Thoracic aorta (tissue), 2 donors: ENCODE measurements around the gene DCHS2. TPM values are rescaled to one million over a fixed set of nuclear protein-coding genes. Genes with fewer than 3 reads are reported as not detected.

Experiments
- ATAC-seq: fragments of 150-250 bp; one replicate; pipeline ENCODE4 v1.8.0; 2017; ENCODE audit warnings: low read depth; ENCODE audit not compliant: insufficient number of reproducible peaks, low FRiP score
- DNase-seq: peaks from one replicate; pipeline ENCODE4 v3.0.0-alpha.2; 2020; ENCODE audit warnings: low spot score
- H3K27ac ChIP-seq, 2 donors: fragments of 200-600 bp; sonication (generic); 1 replicate in 1 of 2; 2 replicates in 1 of 2; pipeline ENCODE4 v1.5.1; 2016; ENCODE audit warnings: mild to moderate bottlenecking in 2 of 2, moderate library complexity in 2 of 2
- H3K27me3 ChIP-seq: fragments of 200-600 bp; sonication (generic); replicated peaks from 2 replicates; pipeline ENCODE4 v1.6.0; 2016; ENCODE audit warnings: mild to moderate bottlenecking; ENCODE audit not compliant: insufficient read depth
- H3K36me3 ChIP-seq: fragments of 200-600 bp; sonication (generic); one replicate; pipeline ENCODE4 v1.5.1; 2016
- H3K4me1 ChIP-seq, 2 donors: fragments of 200-600 bp; sonication (generic); 1 replicate in 1 of 2; 2 replicates in 1 of 2; pipeline versions ENCODE4 v1.5.1 to v1.6.0; 2016; ENCODE audit warnings: low read depth in 2 of 2, mild to moderate bottlenecking in 1 of 2; ENCODE audit not compliant: control insufficient read depth in 1 of 2
- H3K4me3 ChIP-seq: fragments of 200-600 bp; sonication (generic); 2 replicates; pipeline ENCODE4 v1.5.1; 2016; ENCODE audit warnings: mild to moderate bottlenecking
- H3K9me3 ChIP-seq: fragments of 200-600 bp; sonication (generic); 2 replicates; pipeline ENCODE4 v1.5.1; 2016
- total RNA-seq, 2 donors: library from RNA; depleted of rRNA; stranded (reverse); fragments of >200 nt; gene quantifications; one replicate each; pipeline versions ENCODE4 v1.1.0 to v1.2.3, GENCODE V29; 2016
- TF ChIP-seq, protein P1 (sequence below): fragments of 200-600 bp; sonication (generic); IDR thresholded peaks from one replicate; pipeline ENCODE4 v1.5.1; 2019; ENCODE audit warnings: antibody characterized with exemption

The DCHS2 gene, protein sequence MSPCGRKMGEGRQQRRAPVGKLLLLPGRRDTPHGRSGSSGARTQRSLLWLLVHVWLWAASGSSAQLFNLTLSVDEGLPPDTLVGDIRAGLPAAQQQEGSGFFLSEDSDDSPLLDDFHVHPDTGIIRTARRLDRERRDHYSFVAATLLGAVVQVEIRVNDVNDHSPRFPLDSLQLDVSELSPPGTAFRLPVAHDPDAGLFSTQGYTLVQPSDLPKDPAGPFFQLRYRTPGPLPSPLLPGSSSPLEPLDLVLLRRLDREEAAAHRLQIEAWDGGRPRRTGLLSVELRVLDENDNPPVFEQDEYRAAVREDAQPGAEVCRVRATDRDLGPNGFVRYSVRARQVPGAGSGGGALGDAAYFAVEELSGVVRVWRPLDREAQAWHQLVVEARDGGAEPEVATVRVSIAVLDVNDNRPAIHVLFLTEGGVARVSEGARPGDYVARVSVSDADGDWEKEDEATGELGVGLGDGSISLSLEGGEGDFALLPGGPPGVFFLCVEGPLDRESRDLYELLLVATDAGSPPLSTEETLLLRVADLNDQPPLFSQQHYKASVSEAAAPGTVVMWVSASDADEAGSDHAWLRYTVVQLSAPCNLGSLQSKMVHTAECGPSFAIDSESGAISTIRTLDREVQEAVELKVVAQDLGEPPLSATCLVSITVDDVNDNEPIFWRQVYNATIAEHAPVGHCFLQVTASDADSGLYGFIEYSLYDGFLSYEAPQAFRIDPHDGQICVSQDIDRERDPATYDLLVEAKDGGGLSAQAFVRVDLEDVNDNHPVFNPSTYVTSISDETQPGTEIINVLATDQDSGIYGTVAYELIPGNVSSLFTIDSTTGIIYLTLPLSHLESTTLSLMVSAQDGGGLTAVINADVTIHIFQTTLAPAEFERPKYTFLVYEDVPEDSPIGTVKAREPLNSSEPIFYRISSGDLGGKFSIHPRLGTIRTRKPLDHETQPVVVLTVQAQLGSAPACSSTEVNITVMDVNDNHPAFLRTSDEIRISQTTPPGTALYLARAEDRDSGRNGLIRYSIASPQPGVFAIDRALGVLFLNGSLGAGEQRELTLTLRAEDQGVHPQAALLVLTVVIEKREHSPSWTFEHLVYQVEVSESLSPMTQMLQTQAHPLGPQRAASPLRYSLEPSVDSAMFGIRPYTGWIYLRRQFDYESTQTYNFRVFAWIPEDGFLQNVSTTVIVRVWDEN (N-terminal part only)
- total RNA-seq = under 1 TPM in 1 of 2 donors, not detected in 1; 0.35 TPM

DNA sequence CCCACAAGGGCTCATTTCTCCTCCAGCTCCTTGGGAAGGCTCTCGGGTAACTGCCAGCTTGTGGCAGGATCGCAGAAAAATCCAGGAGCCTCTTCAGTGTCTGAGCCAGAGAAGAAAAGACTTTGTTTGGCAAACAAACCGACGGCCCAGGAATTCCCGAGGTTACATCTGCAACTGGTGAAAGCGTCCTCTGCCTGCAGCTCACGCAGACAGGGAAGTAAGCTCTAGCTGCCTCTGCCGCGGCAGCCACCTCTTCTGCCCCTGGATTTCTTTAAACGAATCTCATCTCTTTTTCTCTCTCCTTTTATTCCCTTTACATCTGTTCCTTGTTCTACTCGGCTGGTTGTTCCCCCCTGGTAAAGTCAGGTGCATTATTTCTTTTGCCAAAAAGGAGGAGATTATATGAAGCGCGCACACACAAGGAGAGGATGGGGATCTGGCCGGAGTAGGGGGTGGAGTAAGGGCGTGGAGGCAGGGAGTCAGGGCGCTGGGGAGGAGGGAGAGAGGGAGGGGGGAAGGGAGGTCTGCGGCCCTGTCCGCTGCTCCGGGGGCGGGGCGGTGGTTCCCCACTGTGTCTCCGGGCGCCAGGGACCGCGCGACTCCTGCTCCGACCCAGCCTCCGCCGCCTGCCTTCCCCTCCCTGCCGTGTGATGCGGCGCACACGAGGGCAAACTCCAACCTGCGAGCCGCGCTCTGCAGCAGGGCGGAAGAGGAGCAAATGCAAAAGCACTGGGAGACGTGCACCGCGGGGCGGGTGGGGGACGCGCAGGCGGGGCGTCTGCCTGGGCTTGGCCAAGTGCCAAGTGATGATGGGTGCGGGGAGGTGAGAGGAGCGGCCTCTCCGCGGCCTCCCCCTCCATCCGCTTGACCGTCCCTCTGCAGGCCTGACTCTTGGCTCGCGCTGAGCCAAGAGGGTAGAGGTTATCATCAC, at the start of gene DCHS2:
Gene DCHS2, minus strand, starts transcription at position 459 of the 931 bp plus-strand sequence. Its CDS starts 444 bp downstream, at position 15.
- no peaks in the 10 kb centered on the region for H3K36me3 ChIP-seq
- ATAC-seq (no peak), DNase-seq (no peak)
- H3K9me3 ChIP-seq = no peaks in the 10 kb centered on the region
- TF ChIP-seq, protein P1, sequence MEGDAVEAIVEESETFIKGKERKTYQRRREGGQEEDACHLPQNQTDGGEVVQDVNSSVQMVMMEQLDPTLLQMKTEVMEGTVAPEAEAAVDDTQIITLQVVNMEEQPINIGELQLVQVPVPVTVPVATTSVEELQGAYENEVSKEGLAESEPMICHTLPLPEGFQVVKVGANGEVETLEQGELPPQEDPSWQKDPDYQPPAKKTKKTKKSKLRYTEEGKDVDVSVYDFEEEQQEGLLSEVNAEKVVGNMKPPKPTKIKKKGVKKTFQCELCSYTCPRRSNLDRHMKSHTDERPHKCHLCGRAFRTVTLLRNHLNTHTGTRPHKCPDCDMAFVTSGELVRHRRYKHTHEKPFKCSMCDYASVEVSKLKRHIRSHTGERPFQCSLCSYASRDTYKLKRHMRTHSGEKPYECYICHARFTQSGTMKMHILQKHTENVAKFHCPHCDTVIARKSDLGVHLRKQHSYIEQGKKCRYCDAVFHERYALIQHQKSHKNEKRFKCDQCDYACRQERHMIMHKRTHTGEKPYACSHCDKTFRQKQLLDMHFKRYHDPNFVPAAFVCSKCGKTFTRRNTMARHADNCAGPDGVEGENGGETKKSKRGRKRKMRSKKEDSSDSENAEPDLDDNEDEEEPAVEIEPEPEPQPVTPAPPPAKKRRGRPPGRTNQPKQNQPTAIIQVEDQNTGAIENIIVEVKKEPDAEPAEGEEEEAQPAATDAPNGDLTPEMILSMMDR = no peak
- peaks cover 3 to 17% of the 10 kb centered on the region in 2 donors for H3K4me1 ChIP-seq
- H3K4me3 ChIP-seq = peak within 1 kb of the TSS; percentile 65
- no peaks in the 10 kb centered on the region for H3K27me3 ChIP-seq
- H3K27ac ChIP-seq = no peak within 1 kb of the TSS

DNA sequence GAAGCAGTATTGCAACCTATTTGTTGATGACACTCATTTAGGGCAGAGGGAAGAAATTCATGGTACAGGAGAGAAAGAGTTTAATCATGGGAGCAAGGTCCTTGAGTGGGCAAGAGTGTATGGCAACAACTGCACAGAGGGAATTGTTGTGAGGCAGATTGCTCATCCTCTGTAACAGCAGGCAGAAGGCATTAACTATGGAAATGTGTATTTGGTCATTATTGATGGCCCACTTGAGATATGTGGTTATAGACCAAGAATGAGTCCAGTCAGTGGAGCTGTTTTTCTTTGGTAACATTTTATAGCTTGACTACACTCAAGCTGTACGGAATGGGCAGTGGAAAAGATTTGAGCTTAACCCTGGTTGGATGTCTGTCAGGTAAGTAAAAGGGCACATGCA, 42.7 kb upstream of the DCHS2 start:
- ATAC-seq = no peak
- H3K27ac ChIP-seq = no peak overlapping the region
- no peak overlapping the region for H3K4me3 ChIP-seq
- peaks cover 19% of the 10 kb centered on the region for H3K36me3 ChIP-seq
- H3K9me3 ChIP-seq = no peaks in the 10 kb centered on the region
- no peak for DNase-seq
- H3K4me1 ChIP-seq = no peaks in the 10 kb centered on the region
- TF ChIP-seq, protein P1 = no peak
- no peaks in the 10 kb centered on the region for H3K27me3 ChIP-seq

DNA sequence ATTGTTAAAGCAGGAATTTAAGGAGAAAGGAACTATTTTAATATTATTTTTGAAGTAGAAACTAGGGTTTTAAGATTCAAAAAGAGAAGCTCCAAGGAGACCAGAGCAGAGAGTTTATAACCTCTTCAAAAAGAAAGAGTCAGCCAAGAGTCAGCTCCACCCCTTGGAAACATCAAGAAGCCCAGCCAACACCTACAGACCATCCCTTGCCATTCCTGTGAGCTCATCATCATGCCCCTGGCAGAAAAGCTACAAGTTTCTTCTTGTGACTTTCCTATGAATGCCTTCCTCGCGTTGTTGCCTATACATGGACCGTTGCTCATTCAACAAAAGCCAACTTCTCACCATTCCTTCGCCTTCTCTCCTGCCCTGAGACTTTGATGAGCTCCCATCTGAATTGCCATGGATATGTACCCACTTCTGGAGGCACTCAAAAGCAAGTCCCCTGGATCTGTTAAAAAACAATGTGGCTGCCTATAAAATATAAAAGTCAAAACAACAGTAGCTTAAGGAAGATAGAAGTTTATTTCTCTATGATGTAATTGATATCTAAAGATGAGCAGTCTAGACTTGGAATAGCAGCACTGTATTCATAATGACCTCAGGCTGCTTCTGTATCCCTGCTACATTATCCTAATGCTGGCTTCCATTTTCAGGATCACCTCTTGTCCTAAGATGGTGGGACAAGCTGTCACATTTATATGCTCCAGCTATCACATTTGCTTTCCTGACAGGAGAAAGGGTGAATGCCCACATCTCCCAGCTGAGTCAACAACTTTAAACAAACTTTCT, 38.3 kb upstream of the DCHS2 start:
- TF ChIP-seq, protein P1 = no peak
- no peaks in the 10 kb centered on the region for H3K4me1 ChIP-seq
- no peaks in the 10 kb centered on the region for H3K9me3 ChIP-seq
- no peak overlapping the region for H3K4me3 ChIP-seq
- ATAC-seq (no peak), DNase-seq (no peak)
- no peaks in the 10 kb centered on the region for H3K27me3 ChIP-seq
- H3K27ac ChIP-seq = no peak overlapping the region
- no peaks in the 10 kb centered on the region for H3K36me3 ChIP-seq

DNA sequence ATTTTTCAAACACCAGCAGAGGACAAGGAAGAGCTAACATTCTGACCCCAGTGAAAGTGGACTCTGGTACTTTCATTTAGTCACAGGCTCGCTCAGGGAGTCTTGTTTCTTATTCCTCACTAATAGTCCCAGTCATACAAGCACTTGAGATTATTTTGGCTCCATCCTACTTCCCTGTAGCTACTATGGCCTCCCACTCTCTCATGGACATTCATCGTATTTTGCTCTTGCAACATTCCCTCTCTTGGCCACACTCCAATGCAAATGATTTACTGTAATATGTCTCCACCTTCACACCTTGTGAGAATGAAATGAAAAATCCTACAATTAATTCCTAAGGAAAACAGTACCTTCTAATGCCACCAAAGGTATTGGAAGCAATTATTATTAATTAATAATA, 37.3 kb upstream of the DCHS2 start:
- Histone ChIP-seq H3K36me3 (no peaks in the 10 kb centered on the region), H3K9me3 (no peaks in the 10 kb centered on the region), H3K4me1 (no peaks in the 10 kb centered on the region), H3K4me3 (no peak overlapping the region), H3K27me3 (no peaks in the 10 kb centered on the region), H3K27ac (no peak overlapping the region)
- no peak for DNase-seq
- TF ChIP-seq, protein P1 = no peak
- no peak for ATAC-seq
